RWPE1 (cell line): ENCODE measurements around the gene FBLN1.
A peak's percentile ranks its signal among the peaks of the same experiment; 100 is the strongest.

ENCODE experiments used
- CTCF ChIA-PET: fragments of 350-600 bp; sonication (Branson Sonifier 250); formaldehyde crosslinking; extraction: SDS; loops from one replicate; lab custom pipeline; 2021; lab: Yijun Ruan, JAX
- POLR2A ChIA-PET: fragments of 400-600 bp; formaldehyde crosslinking; extraction: SDS; loops from one replicate; lab custom pipeline; 2020; ENCODE audit warnings: antibody characterized with exemption; ENCODE audit not compliant: low non-redundant PET; lab: Yijun Ruan, JAX
- DNase-seq: peaks from one replicate; pipeline ENCODE4 v3.0.0; 2012; ENCODE audit warnings: low spot score
- H3K27ac ChIP-seq: fragments of 450-650 bp; 2 replicates; pipeline ENCODE4 v1.5.1; 2017
- CTCF ChIP-seq: fragments of 450-650 bp; conservative IDR thresholded peaks from 2 replicates; pipeline ENCODE4 v1.5.1; 2017; ENCODE audit warnings: low read depth, mild to moderate bottlenecking

Gene FBLN1

DNA sequence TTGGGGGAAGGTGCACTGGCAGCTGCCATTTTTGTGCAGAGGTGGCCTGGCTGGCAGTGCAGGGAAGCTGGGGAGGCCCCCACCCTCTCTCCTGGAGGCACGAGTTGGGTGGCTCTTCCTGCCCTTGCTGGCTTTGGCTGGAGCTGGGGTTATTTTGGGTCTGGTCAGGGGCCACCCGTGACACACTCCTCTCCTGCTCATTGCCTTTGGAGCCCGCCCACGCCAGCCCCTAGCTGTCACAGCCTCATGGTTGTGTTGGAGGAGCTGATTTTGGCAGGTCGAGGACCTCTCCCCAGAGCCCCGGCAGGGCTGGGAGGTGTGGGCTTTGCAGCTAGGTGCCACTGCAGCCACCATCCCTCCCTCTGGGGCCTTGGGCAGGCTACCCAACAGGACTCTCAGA, 21.5 kb downstream of the FBLN1 start:
- H3K27ac ChIP-seq: 0 out of 2 replicates have a peak overlapping the region, but pooled peaks have one; percentile 0
- ChIA-PET POLR2A (no interaction called here), CTCF (interaction anchor here (1.0 kb wide), 1 partner anchor 9 kb away, joined by 3 read pairs; no protein-coding TSS in a partner anchor)
- DNase-seq: no peak
- no peak for TF ChIP-seq CTCF

DNA sequence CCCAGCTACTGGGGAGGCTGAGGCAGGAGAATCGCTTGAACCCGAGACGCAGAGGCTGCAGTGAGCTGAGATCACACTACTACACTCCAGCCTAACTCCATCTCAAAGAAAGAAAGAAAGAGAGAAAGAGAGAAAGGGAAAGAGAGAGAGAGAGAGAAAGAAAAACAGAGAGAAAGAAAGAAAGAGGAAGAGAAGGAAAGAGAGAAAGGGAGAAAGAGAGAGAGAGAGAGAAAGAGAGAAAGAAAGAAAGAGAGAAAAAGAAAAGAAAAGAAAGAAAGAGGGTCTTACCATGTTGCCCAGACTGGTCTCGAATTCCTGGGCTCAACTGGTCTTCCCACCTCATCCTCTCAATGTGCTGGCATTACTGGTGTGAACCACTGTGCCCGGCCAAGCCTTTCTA, 22.3 kb downstream of the FBLN1 start:
- ChIA-PET POLR2A (no interaction called here), CTCF (interaction anchor here (1.0 kb wide), 1 partner anchor 10 kb away, joined by 3 read pairs; no protein-coding TSS in a partner anchor)
- no peak for TF ChIP-seq CTCF
- H3K27ac ChIP-seq: peak overlapping the region; percentile 4; the same call in 1 of the 2 replicates
- no peak for DNase-seq

GRCh38 chr22:45525480-45525879, 22.8 kb downstream of the FBLN1 start:
- no peak for DNase-seq
- ChIA-PET CTCF (no interaction called here), POLR2A (no interaction called here)
- no peak for TF ChIP-seq CTCF
- H3K27ac ChIP-seq: peak overlapping the region; percentile 4; the same call in 1 of the 2 replicates

- peak overlapping the region; percentile 36 for H3K27ac ChIP-seq
- no peak for DNase-seq
- CTCF ChIA-PET: interaction anchor here (0.6 kb wide), 1 partner anchor 1655 kb away, joined by 3 read pairs; no protein-coding TSS in a partner anchor
- POLR2A ChIA-PET: no interaction called here
- TF ChIP-seq CTCF: no peak
Measured at GRCh38 chr22:45526281-45526680, 23.6 kb downstream of the FBLN1 start.

- CTCF ChIA-PET: interaction anchor here (0.6 to 0.7 kb wide), 2 partner anchors 16 to 1656 kb away, joined by 3 to 5 read pairs; no protein-coding TSS in a partner anchor
- H3K27ac ChIP-seq: peak overlapping the region; percentile 36
- no peak for TF ChIP-seq CTCF
- POLR2A ChIA-PET: no interaction called here
- DNase-seq: no peak
Measured at GRCh38 chr22:45526768-45527360, 24.2 kb downstream of the FBLN1 start.

DNA sequence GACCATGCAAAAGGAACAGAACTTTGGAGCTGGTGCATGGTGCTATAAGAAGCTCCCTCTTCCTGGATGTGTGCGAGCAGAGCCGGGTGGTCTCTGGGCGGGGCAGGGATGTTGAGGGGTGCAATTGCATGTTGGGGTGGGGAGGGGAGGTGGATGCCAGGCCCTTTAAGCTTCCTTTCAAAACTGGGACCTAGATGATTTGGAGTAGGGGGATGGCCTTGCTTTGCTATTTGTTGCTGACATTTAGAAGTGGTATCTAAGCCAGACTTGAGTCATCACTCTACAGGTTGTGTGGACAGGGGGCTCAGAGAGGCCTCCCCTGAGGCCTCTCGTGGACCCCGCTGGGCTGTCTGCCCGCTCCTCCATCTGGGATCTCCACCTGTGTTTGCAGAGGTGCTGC, 24.8 kb downstream of the FBLN1 start:
- POLR2A ChIA-PET: no interaction called here
- DNase-seq: no peak
- CTCF ChIA-PET: interaction anchor here (0.7 kb wide), 1 partner anchor 17 kb away, joined by 5 read pairs; no protein-coding TSS in a partner anchor
- H3K27ac ChIP-seq: peak overlapping the region; percentile 36
- TF ChIP-seq CTCF: no peak
